ENCODE results near the gene ASCC3.

GRCh38 chr6:100491952-100492670, 389.0 kb downstream of the ASCC3 start:
- TF ChIP-seq POLR2A (IDR thresholded peaks at IDR 0.05; ENCODE audit: low read depth, low read length) (no peak), CTCF (conservative IDR thresholded peaks at IDR 0.05; ENCODE audit: low read depth, low read length) (no peak), RAD21 (IDR thresholded peaks at IDR 0.05; ENCODE audit: low read length) (no peak), MXI1 (IDR thresholded peaks at IDR 0.05; ENCODE audit: borderline replicate concordance, low read depth, low read length) (no peak)
